GM12801 (cell line): ENCODE results near the gene GAS6.

Experiments used
- TF ChIP-seq, protein P1 (sequence below): IDR thresholded peaks from one replicate; pipeline ENCODE4 v1.5.1; 2011; ENCODE audit warnings: control low read depth; ENCODE audit not compliant: insufficient read length; ENCODE audit errors: extremely low read depth

Gene GAS6

DNA sequence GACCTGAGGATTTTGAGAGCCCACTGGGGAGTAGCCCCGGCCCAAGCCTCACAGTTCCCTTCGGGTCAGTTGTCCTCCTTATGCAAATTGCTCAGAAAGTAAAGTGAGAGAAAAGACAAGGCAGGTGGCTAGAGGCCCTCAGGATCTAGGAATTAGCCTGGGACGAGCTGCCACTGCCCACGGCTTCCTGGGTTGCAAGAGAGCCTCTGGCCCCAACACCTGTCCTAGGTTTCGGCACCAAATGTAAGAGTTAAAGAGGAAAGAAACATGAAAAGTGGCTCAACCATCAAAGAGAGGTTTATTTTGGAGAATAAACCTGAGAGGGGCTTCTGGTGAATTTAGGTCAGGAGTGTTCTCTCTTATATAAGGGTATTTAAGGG, 79.2 kb downstream of the GAS6 start:
- TF ChIP-seq, protein P1, sequence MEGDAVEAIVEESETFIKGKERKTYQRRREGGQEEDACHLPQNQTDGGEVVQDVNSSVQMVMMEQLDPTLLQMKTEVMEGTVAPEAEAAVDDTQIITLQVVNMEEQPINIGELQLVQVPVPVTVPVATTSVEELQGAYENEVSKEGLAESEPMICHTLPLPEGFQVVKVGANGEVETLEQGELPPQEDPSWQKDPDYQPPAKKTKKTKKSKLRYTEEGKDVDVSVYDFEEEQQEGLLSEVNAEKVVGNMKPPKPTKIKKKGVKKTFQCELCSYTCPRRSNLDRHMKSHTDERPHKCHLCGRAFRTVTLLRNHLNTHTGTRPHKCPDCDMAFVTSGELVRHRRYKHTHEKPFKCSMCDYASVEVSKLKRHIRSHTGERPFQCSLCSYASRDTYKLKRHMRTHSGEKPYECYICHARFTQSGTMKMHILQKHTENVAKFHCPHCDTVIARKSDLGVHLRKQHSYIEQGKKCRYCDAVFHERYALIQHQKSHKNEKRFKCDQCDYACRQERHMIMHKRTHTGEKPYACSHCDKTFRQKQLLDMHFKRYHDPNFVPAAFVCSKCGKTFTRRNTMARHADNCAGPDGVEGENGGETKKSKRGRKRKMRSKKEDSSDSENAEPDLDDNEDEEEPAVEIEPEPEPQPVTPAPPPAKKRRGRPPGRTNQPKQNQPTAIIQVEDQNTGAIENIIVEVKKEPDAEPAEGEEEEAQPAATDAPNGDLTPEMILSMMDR = no peak

DNA sequence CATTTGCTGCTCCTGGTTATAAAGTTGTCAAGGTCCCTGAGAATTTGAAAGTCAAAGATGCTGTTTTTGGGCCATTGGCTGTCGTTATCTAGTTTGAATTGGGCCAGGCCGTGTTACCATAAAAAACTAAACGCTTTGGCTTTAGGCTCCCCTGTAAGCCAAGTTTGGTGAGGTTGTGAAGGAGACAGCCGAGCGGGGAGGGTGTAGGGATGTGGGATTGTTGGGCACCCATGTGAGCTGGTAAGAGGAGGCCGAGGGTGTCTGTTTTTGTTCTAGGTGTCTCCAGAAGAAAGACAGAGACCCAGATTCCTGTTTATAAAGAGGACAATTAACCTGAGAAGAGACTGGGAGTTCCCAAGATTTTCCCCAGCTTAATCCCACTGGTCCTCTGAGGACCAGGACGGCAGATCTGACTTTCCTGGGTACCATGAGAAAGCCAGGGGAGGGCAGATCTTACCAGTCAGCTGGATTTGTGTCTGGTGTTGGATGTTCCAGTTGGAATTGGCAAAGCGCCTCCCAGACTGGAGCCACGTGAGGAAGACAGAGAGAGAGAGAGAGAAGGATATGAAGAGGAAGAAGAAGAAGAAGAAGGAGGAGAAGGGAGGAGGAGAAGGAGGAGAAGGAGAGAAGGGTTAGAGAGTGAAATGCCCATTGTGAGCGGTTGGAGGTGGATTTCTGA, 79.8 kb downstream of the GAS6 start:
- TF ChIP-seq, protein P1 = no peak

DNA sequence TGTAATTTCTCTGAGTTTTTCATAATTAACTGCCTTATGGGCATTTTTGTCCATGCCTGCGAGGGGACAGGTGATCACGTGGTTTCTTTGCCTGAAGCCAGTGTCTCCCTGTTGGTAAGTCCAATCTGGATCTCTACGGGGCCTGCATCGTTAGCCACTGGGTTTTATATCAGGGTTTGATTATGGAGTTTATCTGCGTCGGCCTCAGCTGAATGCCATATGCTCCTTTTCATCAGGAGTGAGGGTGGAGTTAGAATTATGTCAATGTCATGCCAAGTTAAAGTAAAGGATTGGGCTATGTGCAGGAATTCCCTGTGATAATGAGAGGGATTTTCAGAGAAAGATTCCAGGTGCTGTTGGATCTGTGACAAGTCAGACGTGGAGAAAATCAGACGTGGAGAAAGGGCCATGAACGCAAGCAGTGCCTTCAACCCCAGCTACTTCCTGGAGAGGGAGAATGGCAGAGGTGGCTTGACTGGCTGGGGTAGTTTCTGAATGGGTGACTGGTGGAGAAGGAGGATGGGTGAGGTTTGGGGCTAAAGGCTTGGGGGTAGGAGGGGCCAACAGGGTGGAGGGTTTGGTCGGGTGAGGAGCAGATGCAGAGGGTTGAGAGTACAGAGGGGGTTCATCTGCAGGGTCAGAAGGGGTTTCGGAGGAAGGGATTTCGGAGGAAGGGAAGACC, 80.5 kb downstream of the GAS6 start:
- TF ChIP-seq, protein P1 = no peak

DNA sequence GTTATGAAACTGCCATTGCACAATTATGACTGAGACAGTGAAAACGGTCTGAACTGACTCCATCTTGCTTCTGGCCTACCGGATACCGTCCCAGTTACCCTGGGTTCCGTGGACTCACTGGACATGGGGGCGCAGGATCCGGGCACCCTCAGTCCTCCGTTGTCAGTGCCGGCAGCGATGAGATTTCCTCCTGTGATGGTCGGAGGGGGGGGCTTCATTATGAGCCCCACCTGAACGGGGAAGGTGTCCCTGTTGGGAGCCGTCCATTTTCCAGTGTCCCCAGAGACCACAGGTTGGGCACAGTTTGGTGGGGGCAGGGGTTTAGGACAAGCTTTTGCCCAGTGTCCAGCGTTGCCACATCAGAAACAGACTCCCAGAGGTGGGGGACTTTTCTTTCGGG, 81.4 kb downstream of the GAS6 start:
- TF ChIP-seq, protein P1 = no peak

DNA sequence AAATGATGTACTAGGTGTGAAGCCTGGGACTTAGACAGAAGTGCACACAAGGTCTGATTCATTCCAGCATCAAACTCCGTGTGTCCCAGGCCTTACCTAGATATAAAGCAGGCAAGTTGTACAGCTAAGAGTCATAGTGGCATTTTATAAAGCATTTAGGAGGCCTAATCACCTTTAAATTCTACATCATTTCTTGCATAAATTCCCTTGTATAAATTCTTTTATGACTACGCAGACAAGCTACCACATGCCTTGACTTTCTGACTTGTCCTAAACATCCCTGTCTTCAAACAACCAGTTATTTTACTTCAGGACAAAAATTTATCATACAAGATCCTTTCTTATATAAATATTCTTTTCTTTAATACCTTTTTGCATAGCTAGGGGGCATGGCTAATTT, 82.3 kb downstream of the GAS6 start:
- TF ChIP-seq, protein P1 = no peak

DNA sequence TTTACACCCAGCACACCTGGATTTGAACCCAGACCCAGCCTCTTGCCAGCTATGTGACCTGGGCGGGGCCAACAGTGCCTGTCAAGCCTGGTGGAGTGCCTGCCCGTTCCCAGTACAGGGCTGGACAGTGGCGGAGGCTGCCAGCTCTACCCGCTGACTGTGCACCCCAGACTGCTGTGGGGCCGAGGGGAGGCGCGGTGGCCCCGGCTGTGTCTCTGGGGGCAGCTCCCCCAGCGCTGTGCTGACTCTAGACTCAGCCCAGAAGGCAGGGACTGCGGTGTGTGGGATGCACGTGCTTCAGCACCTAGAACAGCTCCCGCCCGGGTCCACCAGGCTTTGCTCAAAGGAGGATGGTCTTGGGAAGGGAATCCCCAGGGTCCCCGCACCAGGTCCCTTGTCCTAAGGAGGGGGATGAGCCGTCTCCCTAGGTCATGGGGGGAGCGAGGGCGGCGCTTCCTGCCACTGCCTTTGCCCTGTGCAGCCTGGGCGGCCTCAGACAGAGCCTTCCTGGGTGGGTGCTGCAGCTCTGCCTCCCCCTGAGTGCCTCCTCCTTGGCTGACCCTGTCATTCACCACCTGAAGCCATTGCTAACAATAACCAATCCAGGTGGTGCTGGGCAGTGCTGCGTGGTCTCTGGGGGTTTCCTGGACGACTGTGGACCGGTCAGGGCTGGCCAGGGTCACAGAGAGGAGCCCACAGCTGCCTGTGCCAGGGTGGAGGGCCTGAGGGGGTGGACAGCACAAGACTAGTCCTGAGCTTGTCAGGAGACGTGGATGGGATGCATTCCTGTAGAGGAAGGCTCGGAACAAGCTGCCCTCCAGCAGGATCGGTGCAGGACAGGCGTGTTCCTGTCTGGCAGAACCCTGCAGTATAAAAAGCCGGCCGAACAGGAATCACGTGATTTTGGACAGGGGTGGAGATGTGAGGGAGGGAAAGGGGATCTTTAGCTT, 86.3 kb downstream of the GAS6 start:
- TF ChIP-seq, protein P1 = no peak
